ENCODE measurements around the gene FASTKD2. TPM values are rescaled to one million over a fixed set of nuclear protein-coding genes. Genes with fewer than 3 reads are reported as not detected.

The FASTKD2 gene
- total and polyA plus RNA-seq, 3 donors from 2014 or later = 15.5 to 28.3 (median 25.0) TPM

DNA sequence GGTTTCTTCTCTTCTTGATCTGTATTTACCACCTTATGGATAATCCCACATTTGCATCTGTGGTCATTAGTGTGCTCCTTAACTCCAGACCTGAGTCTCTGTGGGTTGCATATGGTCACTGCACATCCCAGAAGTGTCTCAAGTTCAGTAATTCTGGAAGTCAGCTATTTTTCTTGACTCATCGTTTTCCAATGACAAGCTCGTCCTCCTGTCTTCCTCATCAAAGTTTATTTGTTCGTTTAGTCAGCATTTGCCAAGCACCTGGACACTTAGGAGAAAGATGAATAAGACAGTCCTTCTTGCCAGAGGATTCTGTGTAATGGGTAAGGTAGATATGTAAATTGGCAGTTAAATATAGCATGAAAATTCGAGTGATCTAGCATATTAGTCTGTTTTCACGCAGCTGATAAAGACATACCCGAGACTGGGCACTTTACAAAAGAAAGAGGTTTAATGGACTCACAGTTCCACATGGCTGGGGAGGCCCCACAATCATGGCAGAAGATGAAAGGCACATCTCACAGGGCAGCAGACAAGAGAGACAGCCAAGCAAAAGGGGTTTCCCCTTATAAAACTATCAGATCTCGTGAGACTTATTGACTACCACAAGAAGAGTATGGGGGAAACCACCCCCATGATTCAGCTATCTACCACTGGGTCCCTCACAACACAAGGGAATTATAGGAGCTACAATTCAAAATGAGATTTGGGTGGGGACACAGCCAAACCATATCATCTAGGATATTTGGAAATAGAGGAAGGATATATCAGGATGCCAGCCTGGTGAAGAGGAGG lies 19.4 kb downstream of the FASTKD2 start:
- 88 to 91% methylated on average over 7 of the region's 7 CpGs for WGBS, 2 donors
- TF ChIP-seq, protein P1, sequence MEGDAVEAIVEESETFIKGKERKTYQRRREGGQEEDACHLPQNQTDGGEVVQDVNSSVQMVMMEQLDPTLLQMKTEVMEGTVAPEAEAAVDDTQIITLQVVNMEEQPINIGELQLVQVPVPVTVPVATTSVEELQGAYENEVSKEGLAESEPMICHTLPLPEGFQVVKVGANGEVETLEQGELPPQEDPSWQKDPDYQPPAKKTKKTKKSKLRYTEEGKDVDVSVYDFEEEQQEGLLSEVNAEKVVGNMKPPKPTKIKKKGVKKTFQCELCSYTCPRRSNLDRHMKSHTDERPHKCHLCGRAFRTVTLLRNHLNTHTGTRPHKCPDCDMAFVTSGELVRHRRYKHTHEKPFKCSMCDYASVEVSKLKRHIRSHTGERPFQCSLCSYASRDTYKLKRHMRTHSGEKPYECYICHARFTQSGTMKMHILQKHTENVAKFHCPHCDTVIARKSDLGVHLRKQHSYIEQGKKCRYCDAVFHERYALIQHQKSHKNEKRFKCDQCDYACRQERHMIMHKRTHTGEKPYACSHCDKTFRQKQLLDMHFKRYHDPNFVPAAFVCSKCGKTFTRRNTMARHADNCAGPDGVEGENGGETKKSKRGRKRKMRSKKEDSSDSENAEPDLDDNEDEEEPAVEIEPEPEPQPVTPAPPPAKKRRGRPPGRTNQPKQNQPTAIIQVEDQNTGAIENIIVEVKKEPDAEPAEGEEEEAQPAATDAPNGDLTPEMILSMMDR (IDR thresholded peaks at IDR 0.05) = no peak
- no peak for TF ChIP-seq POLR2A (IDR thresholded peaks at IDR 0.05)
- intact Hi-C loops (cut with DNase I; ENCODE audit: low total_unique reads) = no loop called here
- Histone ChIP-seq H3K4me1 (no peaks in the 10 kb centered on the region), H3K27ac (no peak overlapping the region), H3K9me3 (no peaks in the 10 kb centered on the region), H3K27me3 (no peaks in the 10 kb centered on the region), H3K4me3 (no peak overlapping the region), H3K36me3 (ENCODE audit: low read depth, missing control alignments) (no peaks in the 10 kb centered on the region)
- DNase-seq = no peak

GRCh38 chr2:206790311-206790935 lies 25.0 kb downstream of the FASTKD2 start:
- WGBS, 2 donors = 66 to 86% methylated on average over 3 of the region's 3 CpGs
- no peak overlapping the region for H3K27ac ChIP-seq
- no peaks in the 10 kb centered on the region for H3K4me1 ChIP-seq
- intact Hi-C loops (cut with DNase I; ENCODE audit: low total_unique reads) = loop anchor here (10.0 kb wide), 1 partner anchor 684 kb away; no protein-coding TSS in a partner anchor
- no peak overlapping the region for H3K4me3 ChIP-seq
- no peaks in the 10 kb centered on the region for H3K9me3 ChIP-seq
- H3K27me3 ChIP-seq = no peaks in the 10 kb centered on the region
- no peaks in the 10 kb centered on the region for H3K36me3 ChIP-seq (ENCODE audit: low read depth, missing control alignments)
- no peak for DNase-seq
- TF ChIP-seq POLR2A (IDR thresholded peaks at IDR 0.05) = no peak
- TF ChIP-seq, protein P1 (IDR thresholded peaks at IDR 0.05) = no peak

GRCh38 chr2:206792645-206793044 lies 27.2 kb downstream of the FASTKD2 start:
- intact Hi-C loops (cut with DNase I; ENCODE audit: low total_unique reads) = loop anchor here (10.0 kb wide), 1 partner anchor 682 kb away; no protein-coding TSS in a partner anchor
- DNase-seq = no peak
- no peaks in the 10 kb centered on the region for H3K27me3 ChIP-seq
- no peak overlapping the region for H3K27ac ChIP-seq
- H3K4me3 ChIP-seq = no peak overlapping the region
- WGBS, 2 donors = 87 to 93% methylated on average over 5 of the region's 5 CpGs
- TF ChIP-seq POLR2A (IDR thresholded peaks at IDR 0.05) = no peak
- TF ChIP-seq, protein P1 (IDR thresholded peaks at IDR 0.05) = no peak
- no peaks in the 10 kb centered on the region for H3K4me1 ChIP-seq
- no peaks in the 10 kb centered on the region for H3K36me3 ChIP-seq (ENCODE audit: low read depth, missing control alignments)
- H3K9me3 ChIP-seq = no peaks in the 10 kb centered on the region

GRCh38 chr2:206797376-206797775 lies 32.0 kb downstream of the FASTKD2 start:
- 84 to 89% methylated on average over 4 of the region's 4 CpGs for WGBS, 2 donors
- intact Hi-C loops (cut with DNase I; ENCODE audit: low total_unique reads) = loop anchor here (10.0 kb wide), 1 partner anchor 677 kb away; no protein-coding TSS in a partner anchor
- Histone ChIP-seq H3K27ac (no peak overlapping the region), H3K36me3 (ENCODE audit: low read depth, missing control alignments) (no peaks in the 10 kb centered on the region), H3K4me1 (peaks cover 3% of the 10 kb centered on the region), H3K9me3 (no peaks in the 10 kb centered on the region), H3K4me3 (no peak overlapping the region), H3K27me3 (no peaks in the 10 kb centered on the region)
- DNase-seq = no peak
- no peak for TF ChIP-seq POLR2A (IDR thresholded peaks at IDR 0.05)
- TF ChIP-seq, protein P1 (IDR thresholded peaks at IDR 0.05) = no peak

Measured in testis (tissue), 3 donors.